ENCODE data around the gene GREB1. TPM values are rescaled to one million over a fixed set of nuclear protein-coding genes. Genes with fewer than 3 reads are reported as not detected.

GREB1 gene
- total and polyA plus RNA-seq, 2 of the 13 experiments (the other 11 are each of a cell fraction or from before 2014, with no cell fraction given): 31.3 to 61.2 TPM

DNA sequence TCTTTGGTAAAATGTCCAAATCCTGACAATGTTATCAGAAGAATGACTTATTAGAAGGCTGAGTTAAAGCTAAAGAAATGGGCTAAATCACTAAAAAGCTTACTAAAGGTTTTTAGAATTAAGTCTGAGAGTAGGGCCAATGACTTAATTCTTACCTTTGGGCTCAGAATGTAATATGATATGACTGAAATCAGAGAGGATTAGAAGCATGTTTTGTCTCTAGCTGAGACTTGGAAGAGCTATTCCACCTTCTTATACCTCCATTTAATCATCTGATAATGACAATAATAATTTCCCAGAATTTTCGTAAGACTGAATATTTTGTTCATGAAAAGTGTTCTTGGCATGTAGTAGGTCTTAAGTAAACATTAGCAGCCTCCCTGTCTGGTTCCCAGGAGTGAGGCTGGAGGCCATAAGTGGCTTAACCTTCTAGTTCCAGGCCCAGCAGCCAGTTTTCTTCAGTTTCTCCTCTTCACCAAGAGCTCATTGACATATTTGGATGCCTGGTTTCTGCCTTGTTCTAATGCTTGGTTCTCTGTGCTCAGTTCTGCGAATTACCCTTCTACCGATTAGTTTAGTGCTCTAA is 42.4 kb upstream of the GREB1 start (continued):
- TF ChIP-seq, protein P1, sequence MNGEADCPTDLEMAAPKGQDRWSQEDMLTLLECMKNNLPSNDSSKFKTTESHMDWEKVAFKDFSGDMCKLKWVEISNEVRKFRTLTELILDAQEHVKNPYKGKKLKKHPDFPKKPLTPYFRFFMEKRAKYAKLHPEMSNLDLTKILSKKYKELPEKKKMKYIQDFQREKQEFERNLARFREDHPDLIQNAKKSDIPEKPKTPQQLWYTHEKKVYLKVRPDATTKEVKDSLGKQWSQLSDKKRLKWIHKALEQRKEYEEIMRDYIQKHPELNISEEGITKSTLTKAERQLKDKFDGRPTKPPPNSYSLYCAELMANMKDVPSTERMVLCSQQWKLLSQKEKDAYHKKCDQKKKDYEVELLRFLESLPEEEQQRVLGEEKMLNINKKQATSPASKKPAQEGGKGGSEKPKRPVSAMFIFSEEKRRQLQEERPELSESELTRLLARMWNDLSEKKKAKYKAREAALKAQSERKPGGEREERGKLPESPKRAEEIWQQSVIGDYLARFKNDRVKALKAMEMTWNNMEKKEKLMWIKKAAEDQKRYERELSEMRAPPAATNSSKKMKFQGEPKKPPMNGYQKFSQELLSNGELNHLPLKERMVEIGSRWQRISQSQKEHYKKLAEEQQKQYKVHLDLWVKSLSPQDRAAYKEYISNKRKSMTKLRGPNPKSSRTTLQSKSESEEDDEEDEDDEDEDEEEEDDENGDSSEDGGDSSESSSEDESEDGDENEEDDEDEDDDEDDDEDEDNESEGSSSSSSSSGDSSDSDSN (CRISPR knock-in tag; IDR thresholded peaks at IDR 0.05): no peak
- no peak for TF ChIP-seq ZNF598 (CRISPR knock-in tag; IDR thresholded peaks at IDR 0.05; ENCODE audit: borderline replicate concordance)
- no peak for TF ChIP-seq ZNF282 (IDR thresholded peaks at IDR 0.05; ENCODE audit: partially characterized antibody)
- TF ChIP-seq PHF20 (CRISPR knock-in tag; IDR thresholded peaks at IDR 0.05): no peak
- TF ChIP-seq ZMYM4 (CRISPR knock-in tag; IDR thresholded peaks at IDR 0.05): 0 out of 2 replicates have a peak, but pooled peaks have one; percentile 0
- TF ChIP-seq SIX1 (CRISPR knock-in tag; IDR thresholded peaks at IDR 0.05; ENCODE audit: borderline replicate concordance): peak; percentile 92; the same call in 1 of the 2 replicates
- TF ChIP-seq, protein P2, sequence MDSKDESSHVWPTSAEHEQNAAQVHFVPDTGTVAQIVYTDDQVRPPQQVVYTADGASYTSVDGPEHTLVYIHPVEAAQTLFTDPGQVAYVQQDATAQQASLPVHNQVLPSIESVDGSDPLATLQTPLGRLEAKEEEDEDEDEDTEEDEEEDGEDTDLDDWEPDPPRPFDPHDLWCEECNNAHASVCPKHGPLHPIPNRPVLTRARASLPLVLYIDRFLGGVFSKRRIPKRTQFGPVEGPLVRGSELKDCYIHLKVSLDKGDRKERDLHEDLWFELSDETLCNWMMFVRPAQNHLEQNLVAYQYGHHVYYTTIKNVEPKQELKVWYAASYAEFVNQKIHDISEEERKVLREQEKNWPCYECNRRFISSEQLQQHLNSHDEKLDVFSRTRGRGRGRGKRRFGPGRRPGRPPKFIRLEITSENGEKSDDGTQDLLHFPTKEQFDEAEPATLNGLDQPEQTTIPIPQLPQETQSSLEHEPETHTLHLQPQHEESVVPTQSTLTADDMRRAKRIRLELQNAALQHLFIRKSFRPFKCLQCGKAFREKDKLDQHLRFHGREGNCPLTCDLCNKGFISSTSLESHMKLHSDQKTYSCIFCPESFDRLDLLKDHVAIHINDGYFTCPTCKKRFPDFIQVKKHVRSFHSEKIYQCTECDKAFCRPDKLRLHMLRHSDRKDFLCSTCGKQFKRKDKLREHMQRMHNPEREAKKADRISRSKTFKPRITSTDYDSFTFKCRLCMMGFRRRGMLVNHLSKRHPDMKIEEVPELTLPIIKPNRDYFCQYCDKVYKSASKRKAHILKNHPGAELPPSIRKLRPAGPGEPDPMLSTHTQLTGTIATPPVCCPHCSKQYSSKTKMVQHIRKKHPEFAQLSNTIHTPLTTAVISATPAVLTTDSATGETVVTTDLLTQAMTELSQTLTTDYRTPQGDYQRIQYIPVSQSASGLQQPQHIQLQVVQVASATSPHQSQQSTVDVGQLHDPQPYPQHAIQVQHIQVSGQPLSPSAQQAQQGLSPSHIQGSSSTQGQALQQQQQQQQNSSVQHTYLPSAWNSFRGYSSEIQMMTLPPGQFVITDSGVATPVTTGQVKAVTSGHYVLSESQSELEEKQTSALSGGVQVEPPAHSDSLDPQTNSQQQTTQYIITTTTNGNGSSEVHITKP (CRISPR knock-in tag; IDR thresholded peaks at IDR 0.05; ENCODE audit: low read depth): no peak
- no peak for TF ChIP-seq TCF7 (IDR thresholded peaks at IDR 0.05; ENCODE audit: low read depth)
- TF ChIP-seq SP2 (CRISPR knock-in tag; IDR thresholded peaks at IDR 0.05): no peak
- TF ChIP-seq, protein P3, sequence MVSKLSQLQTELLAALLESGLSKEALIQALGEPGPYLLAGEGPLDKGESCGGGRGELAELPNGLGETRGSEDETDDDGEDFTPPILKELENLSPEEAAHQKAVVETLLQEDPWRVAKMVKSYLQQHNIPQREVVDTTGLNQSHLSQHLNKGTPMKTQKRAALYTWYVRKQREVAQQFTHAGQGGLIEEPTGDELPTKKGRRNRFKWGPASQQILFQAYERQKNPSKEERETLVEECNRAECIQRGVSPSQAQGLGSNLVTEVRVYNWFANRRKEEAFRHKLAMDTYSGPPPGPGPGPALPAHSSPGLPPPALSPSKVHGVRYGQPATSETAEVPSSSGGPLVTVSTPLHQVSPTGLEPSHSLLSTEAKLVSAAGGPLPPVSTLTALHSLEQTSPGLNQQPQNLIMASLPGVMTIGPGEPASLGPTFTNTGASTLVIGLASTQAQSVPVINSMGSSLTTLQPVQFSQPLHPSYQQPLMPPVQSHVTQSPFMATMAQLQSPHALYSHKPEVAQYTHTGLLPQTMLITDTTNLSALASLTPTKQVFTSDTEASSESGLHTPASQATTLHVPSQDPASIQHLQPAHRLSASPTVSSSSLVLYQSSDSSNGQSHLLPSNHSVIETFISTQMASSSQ (IDR thresholded peaks at IDR 0.05; ENCODE audit: low read depth): no peak
- TF ChIP-seq, protein P3 (CRISPR knock-in tag; IDR thresholded peaks at IDR 0.05; ENCODE audit: borderline replicate concordance): no peak
- TF ChIP-seq ZNF446 (CRISPR knock-in tag; IDR thresholded peaks at IDR 0.05): no peak
- TF ChIP-seq, protein P4, sequence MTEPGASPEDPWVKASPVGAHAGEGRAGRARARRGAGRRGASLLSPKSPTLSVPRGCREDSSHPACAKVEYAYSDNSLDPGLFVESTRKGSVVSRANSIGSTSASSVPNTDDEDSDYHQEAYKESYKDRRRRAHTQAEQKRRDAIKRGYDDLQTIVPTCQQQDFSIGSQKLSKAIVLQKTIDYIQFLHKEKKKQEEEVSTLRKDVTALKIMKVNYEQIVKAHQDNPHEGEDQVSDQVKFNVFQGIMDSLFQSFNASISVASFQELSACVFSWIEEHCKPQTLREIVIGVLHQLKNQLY (CRISPR knock-in tag; IDR thresholded peaks at IDR 0.05): no peak
- no peak for TF ChIP-seq ZNF878 (CRISPR knock-in tag; IDR thresholded peaks at IDR 0.05)
- TF ChIP-seq, protein P5, sequence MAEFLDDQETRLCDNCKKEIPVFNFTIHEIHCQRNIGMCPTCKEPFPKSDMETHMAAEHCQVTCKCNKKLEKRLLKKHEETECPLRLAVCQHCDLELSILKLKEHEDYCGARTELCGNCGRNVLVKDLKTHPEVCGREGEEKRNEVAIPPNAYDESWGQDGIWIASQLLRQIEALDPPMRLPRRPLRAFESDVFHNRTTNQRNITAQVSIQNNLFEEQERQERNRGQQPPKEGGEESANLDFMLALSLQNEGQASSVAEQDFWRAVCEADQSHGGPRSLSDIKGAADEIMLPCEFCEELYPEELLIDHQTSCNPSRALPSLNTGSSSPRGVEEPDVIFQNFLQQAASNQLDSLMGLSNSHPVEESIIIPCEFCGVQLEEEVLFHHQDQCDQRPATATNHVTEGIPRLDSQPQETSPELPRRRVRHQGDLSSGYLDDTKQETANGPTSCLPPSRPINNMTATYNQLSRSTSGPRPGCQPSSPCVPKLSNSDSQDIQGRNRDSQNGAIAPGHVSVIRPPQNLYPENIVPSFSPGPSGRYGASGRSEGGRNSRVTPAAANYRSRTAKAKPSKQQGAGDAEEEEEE (CRISPR knock-in tag; IDR thresholded peaks at IDR 0.05; ENCODE audit: borderline replicate concordance): no peak

All from HepG2 (cell line).